HG03432 (cell line): Measurements from ENCODE around the gene TBL1X.
"Not testable (repeated sequence)": the region's sequence is repeated elsewhere in the genome, so short reads cannot be mapped to it uniquely, and the experiment has no call there.

Experiments used
- ATAC-seq: cut with Tn5 transposase; IDR thresholded peaks from one replicate; pipeline ENCODE4 v1.9.1; 2021; ENCODE audit warnings: mild to moderate bottlenecking, moderate library complexity; ENCODE audit not compliant: unreplicated experiment

TBL1X gene

GRCh38 chrX:9745417-9746115 lies 280.7 kb downstream of the TBL1X start:
- ATAC-seq = no peak

DNA sequence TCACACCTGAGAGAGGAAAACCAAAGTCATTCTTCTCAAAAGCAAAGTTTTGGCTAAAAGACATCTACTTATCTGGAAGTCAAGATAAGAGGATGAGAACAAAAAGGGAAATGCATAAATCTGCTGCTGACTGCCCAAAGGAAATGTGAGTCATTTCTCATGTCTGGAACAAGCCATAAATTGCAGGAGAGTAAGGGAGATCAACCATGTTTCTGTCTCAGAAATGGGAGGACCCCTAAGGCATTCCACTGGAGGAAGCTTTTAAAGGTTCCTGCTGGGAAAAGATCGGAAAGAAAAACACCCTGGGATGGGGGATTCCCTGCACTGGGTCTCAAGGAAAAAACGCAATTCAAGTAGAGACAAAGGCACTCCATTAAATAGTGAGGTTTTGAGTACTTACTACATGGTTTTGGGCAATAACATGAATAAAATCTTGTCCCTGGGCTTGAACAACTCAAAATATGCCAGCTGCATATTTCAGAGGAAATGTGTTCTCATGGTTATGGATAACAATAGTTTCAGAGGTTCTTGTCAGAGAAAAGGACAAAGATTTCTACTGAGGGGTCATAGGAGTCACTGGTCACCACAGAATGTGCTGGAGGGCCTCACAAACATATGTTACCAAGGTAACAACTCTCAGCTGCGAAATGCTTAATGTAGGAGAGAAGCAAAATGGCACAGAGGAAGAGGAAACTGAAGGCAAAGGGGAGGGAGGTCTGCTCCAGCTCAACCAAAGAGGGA lies 281.5 kb downstream of the TBL1X start:
- no peak for ATAC-seq

- no peak for ATAC-seq
Observed at GRCh38 chrX:9747644-9748043, 282.8 kb downstream of the TBL1X start.

DNA sequence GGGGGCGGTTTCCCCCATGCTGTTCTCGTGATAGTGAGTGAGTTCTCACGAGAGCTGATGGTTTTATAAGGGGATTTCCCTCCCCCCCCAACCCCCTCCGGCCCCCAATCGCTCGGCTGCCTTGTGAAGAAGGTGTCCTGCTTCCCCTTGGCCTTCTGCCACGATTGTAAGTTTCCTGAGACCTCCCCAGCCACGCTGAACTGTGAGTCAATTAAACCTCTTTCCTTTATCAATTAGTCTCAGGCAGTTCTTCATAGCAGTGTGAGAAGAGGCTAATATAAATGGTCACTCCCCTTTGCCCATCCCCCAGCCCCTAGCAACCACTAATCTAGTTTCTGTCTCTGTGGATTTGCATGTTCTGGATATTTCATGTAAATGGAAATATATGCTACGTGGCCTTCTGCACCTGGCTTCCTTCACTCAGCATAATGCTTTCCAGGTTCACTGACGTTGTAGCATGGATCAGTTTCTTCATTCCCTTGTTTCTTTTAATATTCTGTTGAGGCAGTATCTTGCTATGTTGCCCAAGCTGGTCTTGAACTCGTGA lies 284.4 kb downstream of the TBL1X start:
- no peak for ATAC-seq

GRCh38 chrX:9757366-9757765 lies 292.5 kb downstream of the TBL1X start:
- ATAC-seq = no peak

DNA sequence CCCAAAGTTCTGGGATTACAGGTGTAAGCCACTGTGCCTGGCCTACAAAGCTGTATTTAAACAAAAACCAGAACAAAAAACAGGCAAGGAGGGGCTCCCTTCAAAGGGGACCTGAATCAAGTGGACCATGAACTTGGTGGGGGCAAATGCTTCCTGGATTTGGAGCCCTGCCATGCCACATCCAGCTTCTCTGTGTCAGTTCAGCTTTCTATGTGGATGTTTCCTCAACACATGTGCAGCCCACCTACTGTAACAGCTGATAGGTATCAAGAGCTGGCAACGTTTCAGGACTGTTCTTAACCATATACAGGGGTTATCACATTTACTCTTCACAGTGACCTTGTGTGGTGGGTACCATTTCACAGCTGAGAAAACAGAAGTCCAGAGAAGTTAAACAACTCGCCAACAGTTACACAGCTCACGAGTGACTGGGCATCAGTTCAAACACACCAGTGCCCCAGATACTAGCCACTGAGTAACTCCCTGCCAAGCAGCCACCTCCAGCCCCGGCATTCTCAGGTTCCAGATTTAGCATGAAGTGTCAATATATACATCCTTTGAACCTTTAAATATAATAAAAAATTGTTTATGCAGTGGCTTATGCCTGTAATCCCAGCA lies 293.3 kb downstream of the TBL1X start:
- no peak for ATAC-seq

GRCh38 chrX:9759337-9759736 lies 294.5 kb downstream of the TBL1X start:
- no peak for ATAC-seq

- no peak for ATAC-seq
Observed at GRCh38 chrX:9765072-9765736, 300.3 kb downstream of the TBL1X start.

GRCh38 chrX:9765737-9766097 lies 300.9 kb downstream of the TBL1X start, which contains the start of gene GPR143:
TSS of gene GPR143 (minus strand) at chrX:9765847. CDS start at chrX:9765817, 30 bp downstream.
- ATAC-seq = no peak

DNA sequence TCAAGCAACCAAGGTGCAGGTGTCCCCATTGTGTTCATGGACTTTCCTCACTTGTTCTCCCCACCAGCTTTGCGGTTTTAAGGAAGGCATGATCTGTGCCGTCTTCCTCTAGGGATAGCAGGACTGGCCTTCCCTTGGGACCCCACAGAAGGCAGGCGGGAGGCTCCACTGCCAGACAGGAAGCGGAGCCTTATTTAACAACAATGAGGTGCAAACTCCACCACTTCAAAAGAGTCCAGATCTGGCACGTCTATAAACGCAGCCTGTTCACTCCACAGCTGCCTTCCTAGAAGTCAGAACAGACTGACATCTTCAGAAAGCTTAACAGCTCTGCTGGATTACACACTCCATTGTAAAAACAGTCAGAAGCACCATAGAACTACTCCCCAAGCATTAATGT lies 302.5 kb downstream of the TBL1X start:
- no peak for ATAC-seq

DNA sequence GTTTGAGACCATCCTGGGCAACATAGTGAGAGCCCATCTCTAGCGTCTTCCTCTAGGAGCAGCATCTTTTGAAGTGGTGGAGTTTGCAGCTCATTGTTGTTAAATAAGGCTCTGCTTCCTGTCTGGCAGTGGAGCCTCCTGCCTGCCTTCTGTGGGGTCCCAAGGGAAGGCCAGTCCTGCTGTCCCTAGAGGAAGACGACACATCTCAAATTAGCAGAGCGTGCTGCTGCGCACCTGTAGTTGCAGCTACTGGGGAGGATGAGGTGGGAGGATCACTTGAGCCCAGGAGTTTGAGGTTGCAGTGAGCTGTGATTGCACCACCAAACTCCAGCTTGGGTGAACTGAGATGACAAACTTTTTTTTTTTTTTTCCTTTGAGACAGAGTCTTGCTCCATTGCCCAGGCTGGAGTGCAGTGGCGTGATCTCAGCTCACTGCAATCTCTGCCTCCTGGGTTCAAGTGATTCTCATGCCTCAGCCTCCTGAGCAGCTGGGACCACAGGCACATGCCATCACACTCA lies 303.5 kb downstream of the TBL1X start:
- not testable (repeated sequence) for ATAC-seq

DNA sequence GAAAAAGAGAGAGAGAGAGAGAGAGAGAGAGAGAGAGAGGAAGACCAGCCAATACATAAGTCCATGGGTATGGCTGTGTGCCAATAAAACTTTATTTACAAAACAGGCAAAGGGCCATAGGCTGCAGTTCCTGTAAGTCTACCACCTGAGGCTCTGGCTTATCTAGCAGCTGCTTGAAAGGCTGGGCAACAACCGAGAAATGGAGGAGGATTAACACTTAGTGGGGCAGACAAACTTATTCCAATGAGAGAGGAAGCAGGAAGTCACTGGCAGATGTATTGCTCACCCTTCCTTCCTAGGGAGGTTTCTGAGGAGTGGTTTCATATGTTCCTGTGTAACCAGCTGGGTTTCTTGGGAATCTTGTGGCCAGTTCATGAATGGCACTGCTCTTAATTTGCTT lies 305.5 kb downstream of the TBL1X start:
- ATAC-seq = no peak

- no peak for ATAC-seq
Observed at GRCh38 chrX:9772943-9773342, 308.1 kb downstream of the TBL1X start.

- ATAC-seq = no peak
Observed at GRCh38 chrX:9775930-9776329, 311.1 kb downstream of the TBL1X start.

- ATAC-seq = no peak
Observed at GRCh38 chrX:9781941-9782340, 317.1 kb downstream of the TBL1X start.

DNA sequence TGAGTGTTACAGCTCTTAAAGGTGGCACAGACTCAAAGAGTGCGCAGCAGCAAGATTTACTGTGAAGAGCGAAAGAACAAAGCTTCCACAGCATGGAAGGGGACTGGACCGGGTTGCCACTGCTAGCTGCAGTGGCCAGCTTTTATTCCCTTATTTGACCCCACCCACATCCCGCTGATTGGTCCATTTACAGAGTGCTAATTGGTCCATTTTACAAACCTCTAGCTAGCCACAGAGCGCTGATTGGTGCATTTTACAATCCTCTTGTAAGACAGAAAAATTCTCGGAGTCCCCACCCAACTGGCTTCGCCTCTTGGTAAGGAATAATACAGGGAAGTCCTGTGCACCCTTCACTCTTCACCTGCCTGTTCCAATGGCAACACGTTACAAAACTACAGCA lies 319.5 kb downstream of the TBL1X start:
- no peak for ATAC-seq

- no peak for ATAC-seq
Observed at GRCh38 chrX:9785254-9785943, 320.5 kb downstream of the TBL1X start.

GRCh38 chrX:9785944-9786797 lies 321.3 kb downstream of the TBL1X start, which contains the start of gene SHROOM2:
TSS of gene SHROOM2 (plus strand) at chrX:9786429. CDS start at chrX:9786546, 117 bp downstream.
- ATAC-seq = no peak
